Ishikawa (cell line): Measurements from ENCODE around the gene FPGT.
A peak's percentile ranks its signal among the peaks of the same experiment; 100 is the strongest.

Source experiments
- CEBPB ChIP-seq: IDR thresholded peaks from 2 replicates; pipeline ENCODE4 v1.6.1; 2012
- CREB1 ChIP-seq: IDR thresholded peaks from 2 replicates; pipeline ENCODE4 v1.6.1; 2012; ENCODE audit warnings: low read depth
- EGR1 ChIP-seq: IDR thresholded peaks from 2 replicates; pipeline ENCODE4 v1.6.1; 2012
- EP300 ChIP-seq: IDR thresholded peaks from 2 replicates; pipeline ENCODE4 v1.6.1; 2012; ENCODE audit warnings: borderline replicate concordance
- FOXM1 ChIP-seq: IDR thresholded peaks from 2 replicates; pipeline ENCODE4 v1.6.1; 2012; ENCODE audit warnings: low read depth, borderline replicate concordance
- NFIC ChIP-seq: IDR thresholded peaks from 2 replicates; pipeline ENCODE4 v1.6.1; 2012
- RAD21 ChIP-seq: IDR thresholded peaks from 2 replicates; pipeline ENCODE4 v1.6.1; 2012; ENCODE audit warnings: low read depth
- REST ChIP-seq: IDR thresholded peaks from 2 replicates; pipeline ENCODE4 v1.6.1; 2012; ENCODE audit warnings: low read depth, mild to moderate bottlenecking
- TAF1 ChIP-seq: IDR thresholded peaks from 2 replicates; pipeline ENCODE4 v1.6.1; 2012; ENCODE audit warnings: low read depth, mild to moderate bottlenecking
- TCF12 ChIP-seq: IDR thresholded peaks from 2 replicates; pipeline ENCODE4 v1.6.1; 2012; ENCODE audit warnings: low read depth
- TEAD4 ChIP-seq: IDR thresholded peaks from 2 replicates; pipeline ENCODE4 v1.6.1; 2012
- YY1 ChIP-seq: IDR thresholded peaks from 2 replicates; pipeline ENCODE4 v1.6.1; 2012; ENCODE audit warnings: low read depth
- ZBTB7A ChIP-seq: IDR thresholded peaks from 2 replicates; pipeline ENCODE4 v1.6.1; 2012; ENCODE audit warnings: low read depth
- TF ChIP-seq, protein P1 (sequence below): IDR thresholded peaks from 2 replicates; pipeline ENCODE4 v1.6.1; 2012
- TF ChIP-seq, protein P2 (sequence below): IDR thresholded peaks from 2 replicates; pipeline ENCODE4 v1.6.1; 2012

Gene FPGT

GRCh38 chr1:74237035-74237434 lies 39.0 kb downstream of the FPGT start:
- TF ChIP-seq EGR1 (no peak), TAF1 (no peak), FOXM1 (no peak), REST (no peak), RAD21 (no peak), ZBTB7A (no peak), TEAD4 (no peak), TCF12 (no peak), NFIC (no peak), EP300 (no peak), CREB1 (no peak)
- TF ChIP-seq, protein P1, sequence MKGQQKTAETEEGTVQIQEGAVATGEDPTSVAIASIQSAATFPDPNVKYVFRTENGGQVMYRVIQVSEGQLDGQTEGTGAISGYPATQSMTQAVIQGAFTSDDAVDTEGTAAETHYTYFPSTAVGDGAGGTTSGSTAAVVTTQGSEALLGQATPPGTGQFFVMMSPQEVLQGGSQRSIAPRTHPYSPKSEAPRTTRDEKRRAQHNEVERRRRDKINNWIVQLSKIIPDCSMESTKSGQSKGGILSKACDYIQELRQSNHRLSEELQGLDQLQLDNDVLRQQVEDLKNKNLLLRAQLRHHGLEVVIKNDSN: no peak

DNA sequence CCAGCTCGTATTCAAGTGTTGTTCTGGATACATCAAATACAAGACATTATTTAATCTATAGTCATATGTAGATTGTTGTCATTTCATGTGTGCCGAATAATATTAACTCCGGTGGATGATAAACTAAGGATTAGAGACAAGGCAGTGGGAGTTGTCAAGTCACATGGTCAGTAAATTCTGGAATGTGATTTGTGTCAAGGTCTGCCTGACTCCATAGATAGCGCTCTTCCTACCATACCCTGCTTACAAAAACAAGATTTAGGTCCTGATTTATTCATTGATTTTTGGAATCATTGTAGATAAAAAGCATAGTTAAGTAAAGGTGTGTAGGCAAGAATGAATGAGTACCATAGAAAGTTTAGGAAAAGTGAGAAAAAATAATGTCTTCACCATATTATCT lies 39.7 kb downstream of the FPGT start:
- TF ChIP-seq ZBTB7A (no peak), EP300 (no peak), YY1 (no peak), TCF12 (no peak)
- TF ChIP-seq, protein P1: no peak
- TF ChIP-seq, protein P2, sequence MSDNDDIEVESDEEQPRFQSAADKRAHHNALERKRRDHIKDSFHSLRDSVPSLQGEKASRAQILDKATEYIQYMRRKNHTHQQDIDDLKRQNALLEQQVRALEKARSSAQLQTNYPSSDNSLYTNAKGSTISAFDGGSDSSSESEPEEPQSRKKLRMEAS: no peak

DNA sequence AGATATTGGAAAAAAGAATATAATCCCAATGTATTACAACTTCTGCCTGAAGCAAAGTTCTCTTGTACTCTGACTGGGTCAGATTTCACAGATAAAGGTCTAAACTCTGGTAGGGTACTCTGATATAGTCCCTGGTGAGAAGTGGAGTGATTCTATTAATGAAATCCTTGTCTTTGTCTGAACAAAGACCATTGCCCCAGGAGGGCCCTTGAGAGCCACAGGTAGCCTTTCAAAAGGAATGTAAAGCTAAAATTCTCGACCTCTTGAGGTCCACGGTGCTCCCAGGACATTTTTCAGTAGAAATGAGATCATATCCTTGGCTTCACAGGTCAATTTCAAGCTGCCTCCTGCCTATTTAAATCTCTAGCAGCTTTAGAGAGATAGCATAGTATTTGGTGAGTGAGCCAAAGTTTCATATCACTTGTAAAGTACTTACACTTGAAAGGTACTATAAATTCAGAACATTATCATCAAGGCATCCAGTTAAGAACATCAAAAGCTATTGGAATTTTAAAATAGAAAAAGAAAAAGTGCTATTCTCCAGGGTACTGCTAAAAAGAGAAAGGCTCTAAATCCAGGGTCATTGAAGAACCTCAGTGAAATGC lies 47.2 kb downstream of the FPGT start:
- TF ChIP-seq TEAD4 (peak; percentile 78), EP300 (peak; percentile 61), NFIC (0 out of 2 replicates have a peak, but pooled peaks have one; percentile 23), EGR1 (no peak), TCF12 (peak; percentile 54), FOXM1 (no peak)
- TF ChIP-seq, protein P1: no peak

DNA sequence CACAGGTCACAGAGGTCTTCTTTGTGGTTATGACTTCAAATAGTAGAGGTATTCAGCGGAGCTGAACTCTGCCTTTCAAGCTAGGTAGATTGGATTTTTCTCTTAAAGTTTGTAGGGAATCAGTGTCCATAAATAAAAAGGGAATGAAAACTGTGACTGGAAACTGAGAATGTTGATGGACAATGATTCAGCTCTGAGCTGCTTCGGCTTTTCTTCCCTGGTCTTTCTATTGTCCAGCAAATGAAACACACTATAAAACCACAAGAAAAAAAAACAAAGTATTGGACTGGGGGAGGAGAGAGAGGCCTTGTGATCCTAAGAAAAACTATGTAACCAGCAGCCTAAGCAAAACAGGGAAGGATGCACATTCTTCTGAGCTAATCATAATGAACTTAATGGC lies 48.3 kb downstream of the FPGT start:
- TF ChIP-seq ZBTB7A (no peak), RAD21 (no peak), CREB1 (no peak), NFIC (no peak), CEBPB (no peak), REST (no peak), TEAD4 (no peak)
- TF ChIP-seq, protein P1: no peak
- TF ChIP-seq, protein P2: no peak

DNA sequence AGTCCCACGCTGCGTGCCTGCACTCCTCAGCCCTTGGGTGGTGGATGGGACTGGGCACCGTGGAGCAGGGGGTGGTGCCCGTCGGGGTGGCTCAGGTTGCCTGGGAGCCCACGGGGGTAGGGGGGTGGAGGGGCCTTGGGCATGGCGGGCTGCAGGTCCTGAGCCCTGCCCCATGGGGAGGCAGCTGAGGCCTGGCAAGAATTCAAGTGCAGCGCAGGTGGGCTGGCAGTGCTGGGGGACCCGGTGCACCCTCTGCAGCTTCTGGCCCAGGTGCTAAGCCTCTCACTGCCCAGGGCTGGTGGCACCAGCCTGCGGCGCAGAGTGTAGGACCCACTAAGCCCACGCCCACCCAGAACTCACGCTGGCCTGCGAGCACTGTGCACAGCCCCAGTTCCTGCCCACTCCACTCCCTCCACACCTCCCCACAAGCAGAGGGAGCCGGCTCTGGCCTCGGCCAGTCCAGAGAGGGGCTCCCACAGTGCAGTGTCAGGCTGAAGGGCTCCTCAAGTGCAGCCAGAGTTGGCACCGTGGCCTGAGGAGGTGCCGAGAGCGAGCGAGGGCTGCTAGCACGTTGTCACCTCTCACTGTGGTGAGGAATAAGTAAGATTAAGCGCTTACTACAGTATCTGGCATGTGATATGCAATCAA lies 50.0 kb downstream of the FPGT start:
- TF ChIP-seq EGR1 (no peak), TAF1 (no peak), YY1 (no peak), EP300 (no peak)
- TF ChIP-seq, protein P1: no peak
- TF ChIP-seq, protein P2: no peak
